ENCODE measurements around the gene HSD11B2.

- TF ChIP-seq, protein P1, sequence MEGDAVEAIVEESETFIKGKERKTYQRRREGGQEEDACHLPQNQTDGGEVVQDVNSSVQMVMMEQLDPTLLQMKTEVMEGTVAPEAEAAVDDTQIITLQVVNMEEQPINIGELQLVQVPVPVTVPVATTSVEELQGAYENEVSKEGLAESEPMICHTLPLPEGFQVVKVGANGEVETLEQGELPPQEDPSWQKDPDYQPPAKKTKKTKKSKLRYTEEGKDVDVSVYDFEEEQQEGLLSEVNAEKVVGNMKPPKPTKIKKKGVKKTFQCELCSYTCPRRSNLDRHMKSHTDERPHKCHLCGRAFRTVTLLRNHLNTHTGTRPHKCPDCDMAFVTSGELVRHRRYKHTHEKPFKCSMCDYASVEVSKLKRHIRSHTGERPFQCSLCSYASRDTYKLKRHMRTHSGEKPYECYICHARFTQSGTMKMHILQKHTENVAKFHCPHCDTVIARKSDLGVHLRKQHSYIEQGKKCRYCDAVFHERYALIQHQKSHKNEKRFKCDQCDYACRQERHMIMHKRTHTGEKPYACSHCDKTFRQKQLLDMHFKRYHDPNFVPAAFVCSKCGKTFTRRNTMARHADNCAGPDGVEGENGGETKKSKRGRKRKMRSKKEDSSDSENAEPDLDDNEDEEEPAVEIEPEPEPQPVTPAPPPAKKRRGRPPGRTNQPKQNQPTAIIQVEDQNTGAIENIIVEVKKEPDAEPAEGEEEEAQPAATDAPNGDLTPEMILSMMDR (IDR thresholded peaks at IDR 0.05; ENCODE audit: low read depth, low read length, missing input control): no peak
- TF ChIP-seq RAD21 (IDR thresholded peaks at IDR 0.05) (no peak), EGR1 (IDR thresholded peaks at IDR 0.05; ENCODE audit: low read depth in 2 of 2) (no peak), YY1 (IDR thresholded peaks at IDR 0.05) (no peak), ZBTB33 (IDR thresholded peaks at IDR 0.05) (no peak), SP1 (IDR thresholded peaks at IDR 0.05) (no peak), HNF4A (conservative IDR thresholded peaks at IDR 0.05) (no peak)
- TF ChIP-seq, protein P2, sequence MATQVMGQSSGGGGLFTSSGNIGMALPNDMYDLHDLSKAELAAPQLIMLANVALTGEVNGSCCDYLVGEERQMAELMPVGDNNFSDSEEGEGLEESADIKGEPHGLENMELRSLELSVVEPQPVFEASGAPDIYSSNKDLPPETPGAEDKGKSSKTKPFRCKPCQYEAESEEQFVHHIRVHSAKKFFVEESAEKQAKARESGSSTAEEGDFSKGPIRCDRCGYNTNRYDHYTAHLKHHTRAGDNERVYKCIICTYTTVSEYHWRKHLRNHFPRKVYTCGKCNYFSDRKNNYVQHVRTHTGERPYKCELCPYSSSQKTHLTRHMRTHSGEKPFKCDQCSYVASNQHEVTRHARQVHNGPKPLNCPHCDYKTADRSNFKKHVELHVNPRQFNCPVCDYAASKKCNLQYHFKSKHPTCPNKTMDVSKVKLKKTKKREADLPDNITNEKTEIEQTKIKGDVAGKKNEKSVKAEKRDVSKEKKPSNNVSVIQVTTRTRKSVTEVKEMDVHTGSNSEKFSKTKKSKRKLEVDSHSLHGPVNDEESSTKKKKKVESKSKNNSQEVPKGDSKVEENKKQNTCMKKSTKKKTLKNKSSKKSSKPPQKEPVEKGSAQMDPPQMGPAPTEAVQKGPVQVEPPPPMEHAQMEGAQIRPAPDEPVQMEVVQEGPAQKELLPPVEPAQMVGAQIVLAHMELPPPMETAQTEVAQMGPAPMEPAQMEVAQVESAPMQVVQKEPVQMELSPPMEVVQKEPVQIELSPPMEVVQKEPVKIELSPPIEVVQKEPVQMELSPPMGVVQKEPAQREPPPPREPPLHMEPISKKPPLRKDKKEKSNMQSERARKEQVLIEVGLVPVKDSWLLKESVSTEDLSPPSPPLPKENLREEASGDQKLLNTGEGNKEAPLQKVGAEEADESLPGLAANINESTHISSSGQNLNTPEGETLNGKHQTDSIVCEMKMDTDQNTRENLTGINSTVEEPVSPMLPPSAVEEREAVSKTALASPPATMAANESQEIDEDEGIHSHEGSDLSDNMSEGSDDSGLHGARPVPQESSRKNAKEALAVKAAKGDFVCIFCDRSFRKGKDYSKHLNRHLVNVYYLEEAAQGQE (IDR thresholded peaks at IDR 0.05): no peak
- TF ChIP-seq, protein P3, sequence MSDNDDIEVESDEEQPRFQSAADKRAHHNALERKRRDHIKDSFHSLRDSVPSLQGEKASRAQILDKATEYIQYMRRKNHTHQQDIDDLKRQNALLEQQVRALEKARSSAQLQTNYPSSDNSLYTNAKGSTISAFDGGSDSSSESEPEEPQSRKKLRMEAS (IDR thresholded peaks at IDR 0.05): no peak
These were observed 43.3 kb upstream of the HSD11B2 start for GRCh38 chr16:67387479-67388079.
